NCI-H2196 (cell line): Measurements from ENCODE around the gene FAM170B.

Source experiments
- DNase-seq: peaks from one replicate; lab custom pipeline; 2025; ENCODE audit not compliant: unreplicated experiment; lab: John Stamatoyannopoulos, UW

Gene FAM170B

GRCh38 chr10:49169776-49170175, 36.0 kb upstream of the FAM170B start:
- no peak for DNase-seq

- DNase-seq, result no peak
Observed at GRCh38 chr10:49168831-49169500, 35.1 kb upstream of the FAM170B start.

- no peak for DNase-seq
Observed at GRCh38 chr10:49168171-49168540, 34.3 kb upstream of the FAM170B start.

- DNase-seq, result no peak
Observed at GRCh38 chr10:49167425-49168170, 33.8 kb upstream of the FAM170B start.

GRCh38 chr10:49166484-49167400, 32.9 kb upstream of the FAM170B start:
- DNase-seq, result no peak

- DNase-seq, result no peak
Observed at GRCh38 chr10:49165821-49166483, 32.1 kb upstream of the FAM170B start.

- DNase-seq, result no peak
Observed at GRCh38 chr10:49165259-49165658, 31.4 kb upstream of the FAM170B start.

- no peak for DNase-seq
Observed at GRCh38 chr10:49164559-49165188, 30.9 kb upstream of the FAM170B start.

- DNase-seq, result no peak
Observed at GRCh38 chr10:49163741-49164140, 29.9 kb upstream of the FAM170B start.

- no peak for DNase-seq
Observed at GRCh38 chr10:49162761-49163310, 29.0 kb upstream of the FAM170B start.

GRCh38 chr10:49162063-49162462, 28.2 kb upstream of the FAM170B start:
- DNase-seq, result no peak

GRCh38 chr10:49161411-49161997, 27.7 kb upstream of the FAM170B start:
- DNase-seq, result no peak

GRCh38 chr10:49160814-49161213, 27.0 kb upstream of the FAM170B start:
- no peak for DNase-seq

- no peak for DNase-seq
Observed at GRCh38 chr10:49160110-49160509, 26.3 kb upstream of the FAM170B start.

GRCh38 chr10:49158915-49159314, 25.1 kb upstream of the FAM170B start:
- no peak for DNase-seq

GRCh38 chr10:49158404-49158803, 24.6 kb upstream of the FAM170B start:
- no peak for DNase-seq

- no peak for DNase-seq
Observed at GRCh38 chr10:49157229-49157628, 23.4 kb upstream of the FAM170B start.

GRCh38 chr10:49154641-49155040, 20.8 kb upstream of the FAM170B start:
- DNase-seq, result no peak

GRCh38 chr10:49153971-49154370, 20.1 kb upstream of the FAM170B start:
- no peak for DNase-seq

- DNase-seq, result no peak
Observed at GRCh38 chr10:49153115-49153514, 19.3 kb upstream of the FAM170B start.
